GM23248 (cell line): Measurements from ENCODE around the gene LRRC7. TPM values are rescaled to one million over a fixed set of nuclear protein-coding genes. Genes with fewer than 3 reads are reported as not detected.
"Not testable (repeated sequence)": the region's sequence is repeated elsewhere in the genome, so short reads cannot be mapped to it uniquely, and the experiment has no call there.

Experiments
- DNase-seq: peaks from one replicate; pipeline ENCODE4 v3.0.0-alpha.2; 2015
- H2AFZ ChIP-seq: fragments of 200-600 bp; sonication (generic); 2 replicates; pipeline ENCODE4 v1.6.1; 2016; ENCODE audit warnings: antibody characterized with exemption
- H3F3A ChIP-seq: fragments of 200-600 bp; sonication (generic); 2 replicates; pipeline ENCODE4 v1.6.1; 2016; ENCODE audit warnings: mild to moderate bottlenecking, antibody characterized with exemption, mixed run types; ENCODE audit not compliant: insufficient read depth
- H3K27ac ChIP-seq: fragments of 200-600 bp; sonication (generic); 2 replicates; pipeline ENCODE4 v1.5.1; 2016; ENCODE audit warnings: mild to moderate bottlenecking
- H3K27me3 ChIP-seq: fragments of 200-600 bp; sonication (generic); replicated peaks from 2 replicates; pipeline ENCODE4 v1.6.1; 2016; ENCODE audit warnings: mild to moderate bottlenecking; ENCODE audit not compliant: insufficient read depth
- H3K36me3 ChIP-seq: fragments of 200-600 bp; sonication (generic); 2 replicates; pipeline ENCODE4 v1.6.1; 2016; ENCODE audit warnings: low read depth, mild to moderate bottlenecking
- H3K4me1 ChIP-seq: fragments of 200-600 bp; sonication (generic); 2 replicates; pipeline ENCODE4 v1.6.1; 2016; ENCODE audit warnings: mild to moderate bottlenecking; ENCODE audit not compliant: insufficient read depth
- H3K4me2 ChIP-seq: fragments of 200-600 bp; sonication (generic); one replicate; pipeline ENCODE4 v1.6.1; 2016; ENCODE audit warnings: mild to moderate bottlenecking; ENCODE audit not compliant: unreplicated experiment
- H3K4me3 ChIP-seq: fragments of 200-600 bp; sonication (generic); 2 replicates; pipeline ENCODE4 v1.5.1; 2016; ENCODE audit warnings: mild to moderate bottlenecking
- H3K79me2 ChIP-seq: fragments of 200-600 bp; sonication (generic); 2 replicates; pipeline ENCODE4 v1.6.1; 2016; ENCODE audit warnings: mild to moderate bottlenecking; ENCODE audit not compliant: insufficient read depth
- H3K9ac ChIP-seq: fragments of 200-600 bp; sonication (generic); 2 replicates; pipeline ENCODE4 v1.6.1; 2016; ENCODE audit warnings: mild to moderate bottlenecking
- H3K9me2 ChIP-seq: fragments of 200-600 bp; sonication (generic); 2 replicates; pipeline ENCODE4 v1.6.1; 2016; ENCODE audit warnings: mixed run types, mild to moderate bottlenecking, moderate library complexity; ENCODE audit not compliant: insufficient read depth
- H3K9me3 ChIP-seq: fragments of 200-600 bp; sonication (generic); one replicate; pipeline ENCODE4 v1.6.1; 2017; ENCODE audit warnings: low read depth
- H4K20me1 ChIP-seq: fragments of 200-600 bp; sonication (generic); 2 replicates; pipeline ENCODE4 v1.6.0; 2016; ENCODE audit not compliant: insufficient read depth
- EZH2 ChIP-seq: fragments of 200-600 bp; sonication (generic); IDR thresholded peaks from 2 replicates; pipeline ENCODE4 v1.6.1; 2018; ENCODE audit warnings: antibody characterized with exemption, mild to moderate bottlenecking; ENCODE audit not compliant: insufficient read depth, poor library complexity, severe bottlenecking
- EZH2phosphoT487 ChIP-seq: fragments of 200-600 bp; sonication (generic); IDR thresholded peaks from 2 replicates; pipeline ENCODE4 v1.6.1; 2018; ENCODE audit warnings: antibody characterized with exemption, moderate library complexity, mild to moderate bottlenecking, low read depth; ENCODE audit not compliant: insufficient read depth
- WGBS, 2 experiments: methylation state at CpG; one replicate each; pipeline ENCODE4 v1.1.6; 2015 to 2017; ENCODE audit warnings: low lambda C conversion rate in 2 of 2, low coverage in 1 of 2; ENCODE audit errors: missing lambda C conversion rate in 2 of 2; 5-methylcytosine and 5-hydroxymethylcytosine counted together
- in situ Hi-C: fragments of 300-500 bp; cut with MboI; formaldehyde crosslinking; loops from 2 replicates; pipeline ENCODE4 v1.15.0; 2020
- polyA plus RNA-seq: library from polyadenylated mRNA; unstranded; fragments of >200 nt; fragmentation: Nextera tagmentation; extraction: Ambion mirVana; gene quantifications from 2 replicates; pipeline ENCODE4 v1.2.1, GENCODE V29; 2016
- total RNA-seq: library from RNA; depleted of rRNA; stranded (reverse); fragments of >200 nt; shearing (Covaris generic); gene quantifications from 2 replicates; pipeline ENCODE4 v1.2.3, GENCODE V29; 2014

Gene LRRC7
- total and polyA plus RNA-seq, 2 experiments from 2014 or later, result 0.29 TPM; not detected in 1

DNA sequence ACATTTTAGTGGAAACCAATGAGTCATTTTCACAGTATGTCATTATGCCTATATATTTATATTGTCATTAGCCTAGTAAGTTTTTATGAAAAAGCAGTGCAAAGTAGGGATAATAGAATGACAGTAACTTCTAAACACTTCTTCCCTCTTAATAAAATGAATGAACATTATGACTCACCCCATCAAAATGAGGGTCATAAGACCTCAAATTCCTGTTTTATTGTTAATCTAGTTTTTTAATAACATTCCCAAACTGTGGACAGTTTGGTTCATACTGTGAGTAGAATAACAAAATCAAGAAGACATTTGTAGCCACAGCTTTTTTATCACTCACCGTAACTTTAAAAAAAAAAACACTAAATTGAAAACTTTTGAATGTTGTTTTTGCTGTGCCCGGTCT lies 477.1 kb downstream of the LRRC7 start:
- H3K9me3 ChIP-seq, result no peaks in the 10 kb centered on the region
- H3K36me3 ChIP-seq, result no peaks in the 10 kb centered on the region
- H3F3A ChIP-seq, result peaks cover 10% of the 10 kb centered on the region; the same call in 1 of the 2 replicates
- DNase-seq, result peak; percentile 73
- H3K9ac ChIP-seq, result no peak overlapping the region
- no peaks in the 10 kb centered on the region; the same call in 1 of the 2 replicates for H3K27me3 ChIP-seq
- 16 to 21% methylated on average over 2 of the region's 2 CpGs for WGBS, 2 experiments
- H3K4me3 ChIP-seq, result no peak overlapping the region
- H3K79me2 ChIP-seq, result no peaks in the 10 kb centered on the region
- H3K4me2 ChIP-seq, result peak overlapping the region; percentile 50
- no peak overlapping the region for H2AFZ ChIP-seq
- H3K9me2 ChIP-seq, result no peaks in the 10 kb centered on the region
- no peaks in the 10 kb centered on the region for H4K20me1 ChIP-seq
- H3K4me1 ChIP-seq, result peaks cover 30% of the 10 kb centered on the region
- in situ Hi-C loops, result no loop called here
- peak overlapping the region; percentile 10; the same call in 1 of the 2 replicates for H3K27ac ChIP-seq
- 0 out of 2 replicates have a peak, but pooled peaks have one; percentile 48 for TF ChIP-seq EZH2phosphoT487
- TF ChIP-seq EZH2, result no peak

DNA sequence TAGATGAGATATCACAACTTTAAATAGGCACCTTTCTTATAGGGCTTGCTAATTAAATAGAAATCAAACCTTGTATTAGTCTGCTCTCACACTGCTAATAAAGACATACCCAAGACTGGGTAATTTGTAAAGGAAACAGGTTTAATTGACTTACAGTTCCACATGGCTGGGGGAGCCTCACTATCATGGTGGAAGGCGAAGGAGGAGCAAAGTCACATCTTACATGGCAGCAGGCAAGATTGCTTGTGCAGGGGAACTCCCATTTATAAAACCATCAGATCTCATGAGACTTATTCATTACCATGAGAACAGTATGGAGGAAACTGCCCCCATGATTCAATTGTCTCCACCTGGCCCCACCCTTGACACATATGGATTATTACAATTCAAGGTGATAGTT lies 477.9 kb downstream of the LRRC7 start:
- H3K4me3 ChIP-seq, H2AFZ ChIP-seq, H3K27me3 ChIP-seq, in situ Hi-C loops, H3F3A ChIP-seq, DNase-seq, H3K79me2 ChIP-seq, H4K20me1 ChIP-seq, H3K9me2 ChIP-seq, H3K27ac ChIP-seq, H3K9ac ChIP-seq, H3K36me3 ChIP-seq, H3K9me3 ChIP-seq: not testable (repeated sequence)
- H3K4me2 ChIP-seq, result peak overlapping the region; percentile 50
- peaks cover 30% of the 10 kb centered on the region for H3K4me1 ChIP-seq
- WGBS, 2 experiments, result 96 to 100% methylated on average over 1 of the region's 1 CpG

DNA sequence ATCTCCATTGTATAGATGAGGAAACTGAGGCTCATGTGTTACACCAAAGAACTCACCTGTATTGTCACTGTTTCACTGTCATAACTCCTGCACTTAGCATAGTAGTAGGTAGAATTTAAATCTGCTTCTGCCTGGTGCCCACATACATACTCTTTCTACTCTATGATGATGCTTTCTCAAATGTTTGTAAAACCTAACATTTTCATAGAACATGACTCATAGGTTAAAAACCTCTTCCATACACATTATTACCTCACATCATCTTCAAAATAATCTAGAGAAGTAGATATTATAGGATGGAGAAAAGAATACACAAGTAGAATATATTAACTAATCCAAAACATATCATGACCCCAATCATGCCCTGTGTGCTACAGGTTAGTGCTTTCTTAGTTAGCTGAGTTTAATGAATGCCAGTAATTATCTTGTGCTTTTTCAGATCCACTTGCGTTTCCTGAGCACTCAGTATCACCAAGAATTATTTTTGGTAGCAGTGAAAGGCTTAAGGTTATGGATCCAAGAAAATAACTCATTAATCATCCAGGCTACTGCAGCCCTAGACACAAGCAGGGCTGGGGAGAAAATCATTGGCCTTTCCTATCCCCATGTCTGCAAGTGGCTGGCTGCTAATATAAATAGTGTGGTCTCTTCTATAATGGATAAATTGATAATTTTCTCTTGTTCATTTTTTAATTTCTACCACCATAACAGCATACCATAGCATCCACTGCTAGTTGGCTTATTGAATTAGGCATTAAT lies 480.8 kb downstream of the LRRC7 start:
- TF ChIP-seq EZH2phosphoT487, result no peak
- no peak for TF ChIP-seq EZH2
- Histone ChIP-seq H3K4me3 (no peak overlapping the region), H3F3A (peaks cover 10% of the 10 kb centered on the region; the same call in 1 of the 2 replicates), H3K36me3 (no peaks in the 10 kb centered on the region), H3K4me2 (no peak overlapping the region), H3K9me3 (no peaks in the 10 kb centered on the region), H3K9me2 (no peaks in the 10 kb centered on the region), H3K79me2 (no peaks in the 10 kb centered on the region), H3K27me3 (no peaks in the 10 kb centered on the region; the same call in 1 of the 2 replicates), H3K27ac (no peak overlapping the region), H3K4me1 (peaks cover 27% of the 10 kb centered on the region), H2AFZ (no peak overlapping the region), H4K20me1 (no peaks in the 10 kb centered on the region), H3K9ac (no peak overlapping the region)
- WGBS, 2 experiments, result 95 to 100% methylated on average over 1 of the region's 1 CpG
- in situ Hi-C loops, result no loop called here
- DNase-seq, result peak; percentile 33

DNA sequence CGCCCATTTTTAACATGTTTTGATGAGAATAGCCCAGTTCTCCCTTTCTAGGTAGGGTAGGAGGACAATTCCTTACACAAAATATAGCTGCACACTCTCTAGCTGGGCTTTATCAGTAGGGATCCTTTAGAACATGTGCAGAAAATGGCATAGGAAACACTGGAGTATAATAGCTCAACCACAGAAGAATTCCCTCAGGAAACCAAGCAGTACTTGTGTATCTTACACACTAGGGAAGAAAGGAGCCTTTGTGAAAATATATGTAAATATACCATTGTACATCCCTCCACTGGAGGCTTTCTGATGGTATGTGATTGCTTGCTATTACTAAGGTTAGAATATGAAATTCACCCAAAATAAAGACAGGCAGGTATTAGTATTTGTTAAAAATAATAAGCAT lies 484.2 kb downstream of the LRRC7 start:
- H3K9me3 ChIP-seq, result no peaks in the 10 kb centered on the region

More for the DNA sequence above, 484.2 kb downstream of the LRRC7 start:
- peaks cover 5% of the 10 kb centered on the region; the same call in 1 of the 2 replicates for H3K4me1 ChIP-seq
- no peaks in the 10 kb centered on the region for H3K27me3 ChIP-seq
- in situ Hi-C loops, result no loop called here
- no peaks in the 10 kb centered on the region for H3F3A ChIP-seq
- H4K20me1 ChIP-seq, result no peaks in the 10 kb centered on the region
- no peaks in the 10 kb centered on the region for H3K36me3 ChIP-seq
- TF ChIP-seq EZH2 (no peak), EZH2phosphoT487 (no peak)
- no peaks in the 10 kb centered on the region for H3K9me2 ChIP-seq
- H3K4me2 ChIP-seq, result no peak overlapping the region
- no peak overlapping the region for H3K27ac ChIP-seq
- no peak overlapping the region for H2AFZ ChIP-seq
- H3K4me3 ChIP-seq, result no peak overlapping the region
- WGBS, 2 experiments, result 33 to 34% methylated on average over 1 of the region's 1 CpG
- H3K79me2 ChIP-seq, result no peaks in the 10 kb centered on the region
- no peak for DNase-seq
- no peak overlapping the region for H3K9ac ChIP-seq
